IMR-90 (cell line): ENCODE data around the gene DCLK1. TPM values are rescaled to one million over a fixed set of nuclear protein-coding genes. Genes with fewer than 3 reads are reported as not detected.

Experiments
- ATAC-seq: fragments of 200-7000 bp; cut with Tn5 transposase; 2 replicates; pipeline ENCODE4 v1.9.1; 2020; ENCODE audit warnings: low read depth, mild to moderate bottlenecking, moderate library complexity
- BruUV-seq: library from RNA; stranded (reverse); fragments of 400-500 nt; replicated peaks from 2 replicates; lab custom pipeline; 2021; lab: Mats Ljungman, UMichigan
- CTCF ChIA-PET: fragments of 300-600 bp; formaldehyde crosslinking; extraction: SDS; loops from one replicate; lab custom pipeline; 2021; ENCODE audit warnings: antibody characterized with exemption; lab: Yijun Ruan, JAX
- POLR2A ChIA-PET: fragments of 300-600 bp; sonication (Branson Sonifier 250); formaldehyde crosslinking; loops from one replicate; lab custom pipeline; 2022; ENCODE audit warnings: antibody characterized with exemption; ENCODE audit not compliant: unreplicated experiment; lab: Charles Lee
- DNase-seq: peaks from one replicate; pipeline ENCODE4 v3.0.0; 2013
- H2AFZ ChIP-seq: replicated peaks from 2 replicates; pipeline ENCODE3; 2013; ENCODE audit warnings: low read length, mild to moderate bottlenecking; ENCODE audit not compliant: poor library complexity
- H2AK5ac ChIP-seq: 2 replicates; pipeline ENCODE4 v1.6.1; 2013; ENCODE audit warnings: low read depth, low read length, inconsistent platforms
- H2AK9ac ChIP-seq: replicated peaks from 2 replicates; pipeline ENCODE3; 2013; ENCODE audit warnings: mild to moderate bottlenecking, low read depth, low read length, moderate library complexity; ENCODE audit not compliant: poor library complexity
- H2BK120ac ChIP-seq: 2 replicates; pipeline ENCODE4 v1.6.1; 2013; ENCODE audit warnings: low read depth, low read length, inconsistent platforms
- H2BK15ac ChIP-seq: 3 replicates; pipeline ENCODE4 v1.6.1; 2013; ENCODE audit warnings: low read depth, low read length, inconsistent platforms
- H2BK20ac ChIP-seq: 2 replicates; pipeline ENCODE4 v1.6.1; 2013; ENCODE audit warnings: low read depth, mild to moderate bottlenecking, inconsistent platforms, low read length, moderate library complexity
- H2BK5ac ChIP-seq: 2 replicates; pipeline ENCODE4 v1.6.1; 2013; ENCODE audit warnings: mild to moderate bottlenecking, low read depth, low read length, inconsistent platforms; ENCODE audit not compliant: poor library complexity, severe bottlenecking
- H3K14ac ChIP-seq: replicated peaks from 2 replicates; pipeline ENCODE4 v1.6.1; 2013; ENCODE audit warnings: low read depth, low read length, inconsistent platforms
- H3K18ac ChIP-seq: 2 replicates; pipeline ENCODE4 v1.6.1; 2013; ENCODE audit warnings: low read depth, low read length, control low read depth
- H3K23ac ChIP-seq: 2 replicates; pipeline ENCODE4 v1.6.1; 2013; ENCODE audit warnings: low read depth, low read length, inconsistent platforms
- H3K27ac ChIP-seq: 2 replicates; pipeline ENCODE4 v1.5.1; 2013; ENCODE audit warnings: mild to moderate bottlenecking, control low read depth, low read length; ENCODE audit not compliant: insufficient read depth
- H3K27me3 ChIP-seq: 2 replicates; pipeline ENCODE4 v1.6.1; 2013; ENCODE audit warnings: low read length; ENCODE audit not compliant: control insufficient read depth, insufficient read depth
- H3K36me3 ChIP-seq: 2 replicates; pipeline ENCODE4 v1.6.1; 2013; ENCODE audit warnings: low read length, mixed read lengths; ENCODE audit not compliant: control insufficient read depth, insufficient read depth
- H3K4ac ChIP-seq: 2 replicates; pipeline ENCODE4 v1.6.1; 2013; ENCODE audit warnings: low read depth, low read length, inconsistent platforms
- H3K4me1 ChIP-seq: 2 replicates; pipeline ENCODE4 v1.6.1; 2013; ENCODE audit warnings: low read length, mixed read lengths; ENCODE audit not compliant: control insufficient read depth, insufficient read depth
- H3K4me2 ChIP-seq: 2 replicates; pipeline ENCODE4 v1.6.1; 2013; ENCODE audit warnings: low read depth, mild to moderate bottlenecking, control low read depth, low read length, moderate library complexity
- H3K4me3 ChIP-seq: 2 replicates; pipeline ENCODE4 v1.5.1; 2013; ENCODE audit warnings: low read depth, mild to moderate bottlenecking, control low read depth, low read length, moderate library complexity; ENCODE audit not compliant: insufficient read depth
- H3K56ac ChIP-seq: 2 replicates; pipeline ENCODE4 v1.6.1; 2013; ENCODE audit warnings: low read length, inconsistent platforms; ENCODE audit not compliant: insufficient read depth; ENCODE audit errors: extremely low read depth
- H3K79me1 ChIP-seq, 2 experiments: 2 replicates each; pipeline ENCODE4 v1.6.1; 2013; ENCODE audit warnings: low read length in 2 of 2, inconsistent platforms in 1 of 2, low read depth in 1 of 2
- H3K9ac ChIP-seq: 2 replicates; pipeline ENCODE4 v1.6.1; 2013; ENCODE audit warnings: low read depth, low read length, control low read depth
- H3K9me1 ChIP-seq: 2 replicates; pipeline ENCODE4 v1.6.1; 2013; ENCODE audit warnings: low read length, inconsistent platforms; ENCODE audit not compliant: insufficient read depth
- H3K9me3 ChIP-seq: 2 replicates; pipeline ENCODE4 v1.6.1; 2013; ENCODE audit warnings: low read length; ENCODE audit not compliant: control insufficient read depth, insufficient read depth
- H4K20me1 ChIP-seq: 2 replicates; pipeline ENCODE4 v1.6.1; 2013; ENCODE audit warnings: low read length, inconsistent platforms; ENCODE audit not compliant: insufficient read depth
- H4K5ac ChIP-seq: 2 replicates; pipeline ENCODE4 v1.6.1; 2013; ENCODE audit warnings: mild to moderate bottlenecking, low read depth, low read length, control low read depth
- H4K8ac ChIP-seq, 2 experiments: 2 replicates each; pipeline ENCODE4 v1.6.1; 2013; ENCODE audit warnings: low read depth in 2 of 2, low read length in 2 of 2, control low read depth in 1 of 2, inconsistent platforms in 1 of 2
- H4K91ac ChIP-seq: 2 replicates; pipeline ENCODE4 v1.6.1; 2013; ENCODE audit warnings: low read depth, low read length, inconsistent platforms; ENCODE audit not compliant: insufficient read depth
- BHLHE40 ChIP-seq: fragments of 150-350 bp; IDR thresholded peaks from 2 replicates; pipeline ENCODE4 v1.6.1; 2016; ENCODE audit warnings: mild to moderate bottlenecking, low read depth, low read length
- CEBPB ChIP-seq: IDR thresholded peaks from 2 replicates; pipeline ENCODE4 v1.6.1; 2012; ENCODE audit warnings: low read depth, low read length, improper control_type of control experiment
- CHD1 ChIP-seq: IDR thresholded peaks from 2 replicates; pipeline ENCODE4 v1.6.1; 2012; ENCODE audit warnings: low read depth, low read length, improper control_type of control experiment
- ELK1 ChIP-seq: fragments of 150-350 bp; IDR thresholded peaks from 2 replicates; pipeline ENCODE4 v1.6.1; 2016; ENCODE audit warnings: low read depth, mild to moderate bottlenecking, low read length, moderate library complexity, borderline replicate concordance
- FOS ChIP-seq: fragments of 150-350 bp; IDR thresholded peaks from 2 replicates; pipeline ENCODE4 v1.6.1; 2016; ENCODE audit warnings: low read depth, low read length
- MAFK ChIP-seq: IDR thresholded peaks from 2 replicates; pipeline ENCODE4 v1.6.1; 2012; ENCODE audit warnings: low read depth, low read length, improper control_type of control experiment
- MAZ ChIP-seq: IDR thresholded peaks from 2 replicates; pipeline ENCODE4 v1.6.1; 2012; ENCODE audit warnings: low read depth, mild to moderate bottlenecking, low read length, improper control_type of control experiment, moderate library complexity, borderline replicate concordance
- MXI1 ChIP-seq: IDR thresholded peaks from 2 replicates; pipeline ENCODE4 v1.6.1; 2012; ENCODE audit warnings: low read depth, mild to moderate bottlenecking, low read length, moderate library complexity, borderline replicate concordance
- NFE2L2 ChIP-seq: fragments of 150-350 bp; IDR thresholded peaks from 2 replicates; pipeline ENCODE4 v1.6.1; 2016; ENCODE audit warnings: low read depth, mild to moderate bottlenecking, low read length
- POLR2A ChIP-seq: IDR thresholded peaks from 2 replicates; pipeline ENCODE4 v1.6.1; 2012; ENCODE audit warnings: mild to moderate bottlenecking, low read depth, low read length
- RAD21 ChIP-seq: IDR thresholded peaks from 2 replicates; pipeline ENCODE4 v1.6.1; 2012; ENCODE audit warnings: low read length, improper control_type of control experiment
- RCOR1 ChIP-seq: IDR thresholded peaks from 2 replicates; pipeline ENCODE4 v1.6.1; 2012; ENCODE audit warnings: mild to moderate bottlenecking, low read length, improper control_type of control experiment; ENCODE audit not compliant: insufficient replicate concordance
- RFX5 ChIP-seq: IDR thresholded peaks from 2 replicates; pipeline ENCODE4 v1.8.0; 2012; ENCODE audit warnings: low read depth, mild to moderate bottlenecking, low read length, moderate library complexity
- SMC3 ChIP-seq: fragments of 150-350 bp; IDR thresholded peaks from 2 replicates; pipeline ENCODE4 v1.6.1; 2016; ENCODE audit warnings: low read depth, mild to moderate bottlenecking, antibody characterized with exemption, low read length, moderate library complexity
- USF2 ChIP-seq: fragments of 150-350 bp; IDR thresholded peaks from 2 replicates; pipeline ENCODE4 v1.6.1; 2017; ENCODE audit warnings: mild to moderate bottlenecking, antibody characterized with exemption, low read length, low read depth
- WGBS, 2 experiments: methylation state at CpG; one replicate each; pipeline versions ENCODE4 v1.1.5 to v1.1.7; 2013; ENCODE audit warnings: missing lambda C conversion rate in 2 of 2; ENCODE audit not compliant: insufficient read length in 1 of 2; ENCODE audit errors: extremely low coverage in 2 of 2; 5-methylcytosine and 5-hydroxymethylcytosine counted together
- dilution Hi-C: fragments of 300-500 bp; cut with HindIII; formaldehyde crosslinking; loops from one replicate; pipeline ENCODE4 v1.14.3; 2018; ENCODE audit warnings: low sequenced_read_pairs; ENCODE audit not compliant: unreplicated experiment
- in situ Hi-C: fragments of 300-500 bp; cut with MboI; formaldehyde crosslinking; loops from 3 replicates; pipeline ENCODE4 v1.14.3; 2019; ENCODE audit warnings: low sequenced_read_pairs, inconsistent platforms, mixed read lengths
- intact Hi-C: fragments of 100-400 bp; cut with micrococcal nuclease; formaldehyde crosslinking; loops from 2 replicates; pipeline ENCODE4 v1.10.0; 2022
- polyA plus RNA-seq, 3 experiments: library from polyadenylated mRNA; depleted of rRNA; stranded (reverse); fragments of >200 nt; gene quantifications; 2 replicates each; pipeline ENCODE4 v1.2.3, GENCODE V29; 2012; ENCODE audit warnings: low replicate concordance in 1 of 3
- total RNA-seq: library from RNA; depleted of rRNA; stranded (reverse); fragments of >200 nt; gene quantifications from 2 replicates; pipeline ENCODE4 v1.2.3, GENCODE V29; 2012
- TF ChIP-seq, protein P1 (sequence below): conservative IDR thresholded peaks from 2 replicates; pipeline ENCODE4 v1.5.1; 2012; ENCODE audit warnings: mild to moderate bottlenecking, low read depth, low read length, improper control_type of control experiment

The DCLK1 gene
- total and polyA plus RNA-seq, 2 of the 4 experiments (the other 2 are of a cell fraction), result under 0.01 to 0.02 TPM

- in situ Hi-C loops, result no loop called here
- Histone ChIP-seq H3K4me3 (no peak overlapping the region), H3K4ac (no peak overlapping the region), H3K23ac (no peak overlapping the region), H3K9me1 (no peaks in the 10 kb centered on the region), H3K4me1 (no peaks in the 10 kb centered on the region), H3K79me1 (no peaks in the 10 kb centered on the region), H3K18ac (no peak overlapping the region), H2BK15ac (no peak overlapping the region), H3K14ac (no peak overlapping the region), H3K9ac (no peak overlapping the region), H3K4me2 (no peak overlapping the region), H3K9me3 (no peaks in the 10 kb centered on the region), H3K27ac (no peak overlapping the region), H4K91ac (no peak overlapping the region), H3K27me3 (no peaks in the 10 kb centered on the region), H3K36me3 (no peaks in the 10 kb centered on the region), H2AK5ac (no peak overlapping the region), H4K20me1 (no peaks in the 10 kb centered on the region), H2BK120ac (no peak overlapping the region), H2AFZ (no peak overlapping the region), H4K8ac (no peak overlapping the region), H2BK5ac (no peak overlapping the region), H3K56ac (no peak overlapping the region), H2BK20ac (no peak overlapping the region), H2AK9ac (no peak overlapping the region), H4K5ac (no peak overlapping the region)
- no peak for ATAC-seq
- dilution Hi-C loops, result no loop called here
- whole genome bisulfite sequencing, 2 experiments, result no CpG with 5 or more reads among the region's 2 CpGs
- no peak for DNase-seq
- ChIA-PET POLR2A (no interaction called here), CTCF (no interaction called here)
- TF ChIP-seq CEBPB (no peak), RCOR1 (no peak), POLR2A (no peak), FOS (no peak), MAFK (no peak), MAZ (no peak), CHD1 (no peak), RAD21 (no peak), ELK1 (no peak), RFX5 (no peak), SMC3 (no peak), USF2 (no peak), BHLHE40 (no peak), NFE2L2 (no peak), MXI1 (no peak)
- TF ChIP-seq, protein P1, sequence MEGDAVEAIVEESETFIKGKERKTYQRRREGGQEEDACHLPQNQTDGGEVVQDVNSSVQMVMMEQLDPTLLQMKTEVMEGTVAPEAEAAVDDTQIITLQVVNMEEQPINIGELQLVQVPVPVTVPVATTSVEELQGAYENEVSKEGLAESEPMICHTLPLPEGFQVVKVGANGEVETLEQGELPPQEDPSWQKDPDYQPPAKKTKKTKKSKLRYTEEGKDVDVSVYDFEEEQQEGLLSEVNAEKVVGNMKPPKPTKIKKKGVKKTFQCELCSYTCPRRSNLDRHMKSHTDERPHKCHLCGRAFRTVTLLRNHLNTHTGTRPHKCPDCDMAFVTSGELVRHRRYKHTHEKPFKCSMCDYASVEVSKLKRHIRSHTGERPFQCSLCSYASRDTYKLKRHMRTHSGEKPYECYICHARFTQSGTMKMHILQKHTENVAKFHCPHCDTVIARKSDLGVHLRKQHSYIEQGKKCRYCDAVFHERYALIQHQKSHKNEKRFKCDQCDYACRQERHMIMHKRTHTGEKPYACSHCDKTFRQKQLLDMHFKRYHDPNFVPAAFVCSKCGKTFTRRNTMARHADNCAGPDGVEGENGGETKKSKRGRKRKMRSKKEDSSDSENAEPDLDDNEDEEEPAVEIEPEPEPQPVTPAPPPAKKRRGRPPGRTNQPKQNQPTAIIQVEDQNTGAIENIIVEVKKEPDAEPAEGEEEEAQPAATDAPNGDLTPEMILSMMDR, result no peak
- intact Hi-C loops, result no loop called here
- no TSS peak for BruUV-seq
Measured at GRCh38 chr13:36108954-36109353, 22.2 kb downstream of the DCLK1 start.
